GM20000 (cell line): ENCODE data around the gene OR5M11.

ENCODE experiments used
- DNase-seq: peaks from one replicate; pipeline ENCODE4 v3.0.0; 2012; ENCODE audit warnings: low spot score
- CTCF ChIP-seq: IDR thresholded peaks from 2 replicates; pipeline ENCODE4 v1.5.1; 2012; ENCODE audit warnings: mild to moderate bottlenecking, control low read depth; ENCODE audit errors: extremely low read depth, missing control alignments

The OR5M11 gene

DNA sequence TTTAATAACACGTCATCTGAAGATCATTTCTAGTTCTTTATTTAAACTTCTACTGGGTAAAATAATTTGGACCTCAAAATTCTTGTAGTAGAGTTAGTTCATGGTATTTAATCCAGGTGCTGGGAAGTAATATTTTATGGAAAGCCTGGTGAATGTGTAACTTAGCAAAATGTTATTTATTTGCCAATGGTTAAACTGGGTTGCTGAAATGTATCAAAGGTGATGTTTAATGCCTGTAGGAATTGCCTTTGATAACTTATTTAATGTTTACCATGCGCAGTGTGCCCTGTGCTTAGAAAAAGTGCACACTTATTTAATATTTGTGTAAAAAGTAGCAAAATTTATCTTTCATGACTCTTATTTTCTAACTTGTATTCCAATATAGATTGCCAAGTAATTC, 11.2 kb downstream of the OR5M11 start:
- TF ChIP-seq CTCF: no peak
- no peak for DNase-seq

- DNase-seq: no peak
- TF ChIP-seq CTCF: no peak
Observed at GRCh38 chr11:56522008-56522407, 21.0 kb downstream of the OR5M11 start.

DNA sequence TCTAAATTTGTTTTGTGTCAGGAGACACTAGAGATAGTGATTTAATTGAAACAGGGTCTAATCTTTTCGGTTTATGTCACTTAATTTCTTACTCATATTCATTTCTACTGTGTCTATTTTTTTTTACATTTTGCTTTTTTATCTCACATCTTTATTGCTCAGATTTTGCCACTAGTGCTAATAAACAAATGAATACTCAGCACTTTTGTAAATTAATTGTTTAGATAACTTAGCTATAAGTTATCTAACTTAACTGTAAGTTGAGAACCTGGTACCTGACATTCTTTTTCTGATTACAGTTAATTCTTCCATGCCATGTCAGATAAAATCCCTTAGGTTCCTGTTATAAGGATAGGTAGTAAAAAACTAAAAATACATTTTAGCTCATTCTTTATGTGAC, 29.8 kb downstream of the OR5M11 start:
- no peak for DNase-seq
- no peak for TF ChIP-seq CTCF

DNA sequence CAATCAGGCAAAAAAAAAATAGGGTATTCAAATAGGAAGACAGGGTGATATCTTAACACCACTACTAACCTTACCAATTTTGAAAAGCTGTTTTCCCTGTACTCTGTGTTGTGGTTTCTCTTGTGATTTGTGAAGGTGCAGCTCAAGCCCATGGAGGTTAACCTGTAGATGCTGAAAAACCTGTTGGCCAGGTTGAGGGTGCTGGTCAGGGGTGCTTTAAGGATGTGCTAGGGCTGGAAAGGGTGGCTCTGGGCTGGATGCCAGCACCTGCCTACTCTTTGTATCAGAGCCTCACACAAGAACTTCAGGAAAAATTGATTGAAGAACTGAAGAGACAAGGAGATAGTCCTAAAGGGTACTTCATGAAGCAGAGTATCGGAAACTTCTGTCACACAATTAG, 33.6 kb downstream of the OR5M11 start:
- no peak for TF ChIP-seq CTCF
- no peak for DNase-seq

DNA sequence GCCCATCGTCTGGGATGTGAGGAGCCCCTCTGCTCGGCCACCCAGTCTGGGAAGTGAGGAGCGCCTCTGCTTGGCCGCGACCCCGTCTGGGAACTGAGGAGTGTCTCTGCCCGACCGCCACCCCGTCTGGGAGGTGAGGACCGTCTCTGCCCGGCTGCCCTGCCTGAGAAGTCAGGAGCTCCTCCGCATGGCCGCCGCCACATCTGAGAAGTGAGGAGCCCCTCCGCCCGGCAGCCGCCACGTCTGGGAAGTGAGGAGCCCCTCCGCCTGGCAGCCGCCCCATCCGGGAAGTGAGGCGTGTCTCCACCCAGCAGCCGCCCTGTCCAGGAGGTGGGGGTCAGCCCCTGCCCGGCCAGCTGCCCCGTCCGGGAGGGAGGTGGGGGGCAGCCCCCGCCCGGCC, 46.0 kb downstream of the OR5M11 start:
- DNase-seq: no peak
- no peak for TF ChIP-seq CTCF

DNA sequence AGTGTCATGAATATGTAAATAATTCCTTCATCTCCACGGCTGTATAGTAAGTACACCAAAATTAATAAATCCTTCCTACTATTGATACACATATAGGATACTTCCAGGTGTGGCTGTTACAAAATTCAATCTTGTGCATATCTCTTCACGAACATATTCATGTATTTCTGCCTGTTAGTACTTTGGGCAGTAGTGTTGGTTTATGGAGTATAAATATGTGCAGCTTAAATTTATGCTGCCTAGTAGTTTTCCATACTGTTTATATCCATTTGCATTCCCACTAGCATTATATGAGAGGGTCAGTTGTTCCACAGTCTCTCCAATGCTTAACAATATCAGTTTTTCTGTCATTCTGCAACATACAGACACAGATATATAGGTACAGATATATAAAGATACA, 47.9 kb downstream of the OR5M11 start:
- no peak for TF ChIP-seq CTCF
- no peak for DNase-seq
